RWPE2 (cell line): ENCODE data around the gene SPON1.

Experiments
- ATAC-seq: fragments of 200-7000 bp; cut with Tn5 transposase; 3 replicates; pipeline ENCODE4 v1.9.1; 2021; ENCODE audit warnings: low read depth
- DNase-seq: peaks from one replicate; pipeline ENCODE4 v3.0.0-alpha.2; 2020; ENCODE audit warnings: low spot score
- H3K27ac ChIP-seq: fragments of 450-650 bp; 2 replicates; pipeline ENCODE4 v1.5.1; 2017; ENCODE audit warnings: mild to moderate bottlenecking; ENCODE audit not compliant: poor library complexity, severe bottlenecking
- H3K27me3 ChIP-seq: fragments of 250-450 bp; sonication (Bioruptor Pico); 2 replicates; pipeline ENCODE4 v1.5.1; 2021; ENCODE audit warnings: mild to moderate bottlenecking, moderate library complexity; ENCODE audit not compliant: insufficient read depth, poor library complexity, severe bottlenecking
- H3K36me3 ChIP-seq: fragments of 250-450 bp; sonication (Bioruptor Pico); 2 replicates; pipeline ENCODE4 v1.5.1; 2020; ENCODE audit warnings: low read depth, mild to moderate bottlenecking, moderate library complexity
- H3K4me1 ChIP-seq: fragments of 250-450 bp; sonication (Bioruptor Pico); 2 replicates; pipeline ENCODE4 v1.5.1; 2021; ENCODE audit warnings: mild to moderate bottlenecking, moderate library complexity; ENCODE audit not compliant: insufficient read depth, poor library complexity, severe bottlenecking
- H3K4me3 ChIP-seq: fragments of 250-450 bp; sonication (Bioruptor Pico); 2 replicates; pipeline ENCODE4 v1.5.1; 2021; ENCODE audit warnings: mild to moderate bottlenecking, moderate library complexity; ENCODE audit not compliant: severe bottlenecking
- H3K9me3 ChIP-seq: fragments of 250-450 bp; sonication (Bioruptor Pico); 2 replicates; pipeline ENCODE4 v1.5.1; 2021; ENCODE audit warnings: mild to moderate bottlenecking, moderate library complexity; ENCODE audit not compliant: severe bottlenecking
- TF ChIP-seq, protein P1 (sequence below): fragments of 450-650 bp; IDR thresholded peaks from one replicate; pipeline ENCODE4 v1.5.1; 2017; ENCODE audit warnings: mild to moderate bottlenecking, moderate library complexity; ENCODE audit not compliant: poor library complexity, severe bottlenecking

The SPON1 gene

DNA sequence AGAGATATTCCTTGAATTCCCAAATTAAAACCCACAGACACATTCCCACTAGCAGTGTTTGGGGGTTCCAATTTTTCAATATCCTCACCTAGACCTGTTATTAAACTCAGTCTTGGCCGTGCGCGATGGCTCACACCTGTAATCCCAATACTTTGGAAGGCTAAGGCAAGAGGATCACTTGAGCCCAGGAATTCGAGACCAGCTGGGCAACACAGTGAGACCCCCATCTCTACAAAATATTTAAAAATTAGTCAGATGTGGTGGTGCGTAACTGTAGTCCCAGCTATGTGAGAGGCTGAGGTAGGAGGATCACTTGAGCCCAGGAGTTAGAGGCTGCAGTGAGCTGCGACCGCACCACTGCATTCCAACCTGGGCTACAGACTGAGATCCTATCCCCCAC, 343.1 kb downstream of the SPON1 start:
- DNase-seq (no peak), ATAC-seq (no peak)
- peaks cover 17% of the 10 kb centered on the region for H3K4me1 ChIP-seq
- TF ChIP-seq, protein P1, sequence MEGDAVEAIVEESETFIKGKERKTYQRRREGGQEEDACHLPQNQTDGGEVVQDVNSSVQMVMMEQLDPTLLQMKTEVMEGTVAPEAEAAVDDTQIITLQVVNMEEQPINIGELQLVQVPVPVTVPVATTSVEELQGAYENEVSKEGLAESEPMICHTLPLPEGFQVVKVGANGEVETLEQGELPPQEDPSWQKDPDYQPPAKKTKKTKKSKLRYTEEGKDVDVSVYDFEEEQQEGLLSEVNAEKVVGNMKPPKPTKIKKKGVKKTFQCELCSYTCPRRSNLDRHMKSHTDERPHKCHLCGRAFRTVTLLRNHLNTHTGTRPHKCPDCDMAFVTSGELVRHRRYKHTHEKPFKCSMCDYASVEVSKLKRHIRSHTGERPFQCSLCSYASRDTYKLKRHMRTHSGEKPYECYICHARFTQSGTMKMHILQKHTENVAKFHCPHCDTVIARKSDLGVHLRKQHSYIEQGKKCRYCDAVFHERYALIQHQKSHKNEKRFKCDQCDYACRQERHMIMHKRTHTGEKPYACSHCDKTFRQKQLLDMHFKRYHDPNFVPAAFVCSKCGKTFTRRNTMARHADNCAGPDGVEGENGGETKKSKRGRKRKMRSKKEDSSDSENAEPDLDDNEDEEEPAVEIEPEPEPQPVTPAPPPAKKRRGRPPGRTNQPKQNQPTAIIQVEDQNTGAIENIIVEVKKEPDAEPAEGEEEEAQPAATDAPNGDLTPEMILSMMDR = no peak
- H3K36me3 ChIP-seq = no peaks in the 10 kb centered on the region
- no peaks in the 10 kb centered on the region for H3K27me3 ChIP-seq
- H3K4me3 ChIP-seq = no peak overlapping the region
- no peaks in the 10 kb centered on the region for H3K9me3 ChIP-seq
- no peak overlapping the region for H3K27ac ChIP-seq

DNA sequence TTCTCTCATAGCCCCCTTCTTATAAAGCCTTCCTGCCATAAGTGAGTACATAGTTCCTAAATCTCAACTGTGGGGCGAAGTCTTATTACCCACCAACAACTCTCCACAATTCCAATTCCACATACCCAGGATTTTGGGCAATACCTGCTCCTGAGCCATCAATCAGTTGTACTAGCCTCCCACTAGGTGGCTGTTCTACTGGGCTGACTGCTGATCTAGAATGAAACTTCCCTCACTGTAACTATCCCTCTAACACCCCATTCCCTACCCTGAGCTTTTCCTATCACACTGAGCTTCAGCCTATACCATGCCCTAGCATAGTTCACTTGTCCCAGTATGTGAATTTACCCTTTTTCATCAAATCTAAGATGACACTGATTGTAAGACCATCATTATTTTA, 344.0 kb downstream of the SPON1 start:
- peaks cover 17% of the 10 kb centered on the region for H3K4me1 ChIP-seq
- no peaks in the 10 kb centered on the region for H3K36me3 ChIP-seq
- TF ChIP-seq, protein P1 = peak; percentile 32
- no peak overlapping the region for H3K4me3 ChIP-seq
- 0 out of 3 replicates have a peak, but pooled peaks have one; percentile 44 for ATAC-seq
- no peaks in the 10 kb centered on the region for H3K27me3 ChIP-seq
- H3K27ac ChIP-seq = no peak overlapping the region
- no peak for DNase-seq
- H3K9me3 ChIP-seq = no peaks in the 10 kb centered on the region

DNA sequence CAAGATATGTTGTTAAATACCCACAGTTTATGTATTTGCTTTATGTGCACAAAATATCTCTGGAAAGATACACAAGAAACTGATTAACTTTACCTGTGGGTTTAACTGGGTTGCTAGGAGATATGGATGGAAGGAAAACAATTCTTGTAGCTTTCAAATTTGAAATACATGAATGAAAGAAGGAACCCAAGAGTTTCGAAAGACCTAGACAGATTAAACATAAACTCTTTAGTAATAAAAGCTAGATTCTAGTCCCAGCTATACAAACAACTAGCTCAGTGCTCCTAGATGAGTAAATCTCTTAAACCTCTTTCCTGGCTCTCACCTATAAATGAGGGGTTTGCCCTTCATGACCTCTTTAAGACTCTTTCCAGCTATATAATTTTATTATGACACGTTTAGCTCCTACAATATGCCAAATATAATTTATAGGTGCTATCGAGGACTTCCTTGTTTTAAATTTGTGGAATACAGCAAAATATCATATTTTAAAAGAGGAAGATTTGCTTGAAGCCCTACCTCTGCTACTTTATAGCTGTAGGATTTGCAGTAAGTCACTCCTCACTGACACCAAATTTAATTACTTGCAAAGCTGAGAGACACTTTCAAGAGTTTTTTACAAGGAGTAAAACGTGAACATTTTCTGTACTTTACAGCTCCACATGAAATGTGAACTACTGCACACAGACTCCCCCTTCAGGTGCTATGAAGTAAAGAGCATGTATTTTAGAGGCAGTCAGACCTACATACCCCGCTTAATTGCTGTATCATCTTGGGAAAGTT, 345.8 kb downstream of the SPON1 start:
- H3K36me3 ChIP-seq = no peaks in the 10 kb centered on the region
- peak overlapping the region; percentile 31 for H3K27ac ChIP-seq
- TF ChIP-seq, protein P1 = peak; percentile 76
- DNase-seq (no peak), ATAC-seq (peak; percentile 68)
- H3K9me3 ChIP-seq = no peaks in the 10 kb centered on the region
- H3K4me3 ChIP-seq = no peak overlapping the region
- peaks cover 22% of the 10 kb centered on the region for H3K4me1 ChIP-seq
- no peaks in the 10 kb centered on the region for H3K27me3 ChIP-seq

DNA sequence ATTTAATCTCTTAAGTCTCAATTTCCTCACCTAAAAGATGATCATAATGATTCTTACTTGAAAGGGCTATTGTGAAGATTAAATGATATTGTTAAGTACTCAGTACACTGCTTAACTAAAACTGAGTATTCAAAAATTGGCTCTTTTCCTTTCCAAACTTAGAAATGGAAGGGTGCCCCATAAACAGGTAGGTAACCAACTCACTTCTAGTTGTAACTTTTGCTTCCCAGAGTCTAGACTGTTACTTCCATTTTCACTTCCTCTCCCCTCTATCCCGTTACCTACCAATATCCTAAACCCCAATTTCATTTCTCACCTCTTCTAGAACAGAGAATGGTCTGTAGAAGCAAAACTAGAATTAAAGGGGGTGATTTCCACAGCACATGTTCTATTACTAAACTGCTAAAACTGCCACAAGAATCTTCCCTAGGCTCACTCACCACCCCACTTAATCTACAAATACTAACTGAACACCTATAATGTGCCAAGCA, 346.4 kb downstream of the SPON1 start:
- DNase-seq (no peak), ATAC-seq (no peak)
- Histone ChIP-seq H3K27ac (peak overlapping the region; percentile 31), H3K27me3 (no peaks in the 10 kb centered on the region), H3K36me3 (no peaks in the 10 kb centered on the region), H3K4me1 (peaks cover 28% of the 10 kb centered on the region), H3K4me3 (no peak overlapping the region), H3K9me3 (no peaks in the 10 kb centered on the region)
- TF ChIP-seq, protein P1 = peak; percentile 44
